Central memory CD8-positive, alpha-beta T cell (primary cell): Measurements from ENCODE around the gene SYTL3.

Experiments
- ATAC-seq: fragments of 150-1000 bp; cut with Tn5 transposase; replicated peaks from 2 replicates; pipeline ENCODE4 v1.10.0; 2022; ENCODE audit warnings: mild to moderate bottlenecking, moderate FRiP score, moderate number of reproducible peaks; ENCODE audit not compliant: poor library complexity, severe bottlenecking; ENCODE audit errors: extremely low read depth
- DNase-seq, 2 donors: peaks; one replicate each; pipeline ENCODE4 v3.0.0; 2021; ENCODE audit warnings: low spot score in 2 of 2
- H3K27ac Mint-ChIP-seq: one replicate; pipeline ENCODE4 v1.8.0; 2022; ENCODE audit warnings: low read depth, mild to moderate bottlenecking, moderate library complexity, mixed read lengths
- H3K27me3 Mint-ChIP-seq: one replicate; pipeline ENCODE4 v1.8.0; 2022; ENCODE audit warnings: mixed read lengths
- H3K36me3 Mint-ChIP-seq: one replicate; pipeline ENCODE4 v1.8.0; 2022; ENCODE audit warnings: mild to moderate bottlenecking, moderate library complexity, mixed read lengths; ENCODE audit not compliant: insufficient read depth
- H3K4me1 Mint-ChIP-seq: one replicate; pipeline ENCODE4 v1.8.0; 2022; ENCODE audit warnings: mixed read lengths
- H3K4me3 Mint-ChIP-seq: one replicate; pipeline ENCODE4 v1.8.0; 2022; ENCODE audit warnings: mild to moderate bottlenecking, moderate library complexity, mixed read lengths
- H3K9me3 Mint-ChIP-seq: one replicate; pipeline ENCODE4 v1.8.0; 2022; ENCODE audit warnings: mixed read lengths

SYTL3 gene

DNA sequence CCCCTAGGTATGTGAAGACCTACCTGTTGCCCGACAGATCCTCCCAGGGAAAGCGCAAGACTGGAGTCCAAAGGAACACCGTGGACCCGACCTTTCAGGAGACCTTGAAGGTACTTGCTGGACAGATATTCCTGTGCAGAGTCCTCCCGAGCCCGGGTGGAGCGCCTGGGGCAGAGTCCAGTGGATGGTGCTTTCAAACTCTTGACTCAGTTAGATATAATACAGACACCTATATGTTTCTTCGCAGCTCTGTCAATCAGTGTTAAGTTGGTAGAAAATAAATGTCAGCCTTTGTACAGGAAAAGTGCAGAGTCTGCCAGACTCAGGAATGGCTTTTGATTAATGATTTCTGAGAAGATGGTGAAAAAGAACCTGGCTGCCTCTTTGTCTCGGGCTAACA, 102.1 kb downstream of the SYTL3 start:
- Mint-ChIP-seq H3K27me3 (no peaks in the 10 kb centered on the region), H3K4me3 (no peak overlapping the region), H3K4me1 (no peaks in the 10 kb centered on the region), H3K27ac (no peak overlapping the region), H3K9me3 (no peaks in the 10 kb centered on the region), H3K36me3 (peaks cover 49% of the 10 kb centered on the region)
- DNase-seq (no peak), ATAC-seq (no peak)

DNA sequence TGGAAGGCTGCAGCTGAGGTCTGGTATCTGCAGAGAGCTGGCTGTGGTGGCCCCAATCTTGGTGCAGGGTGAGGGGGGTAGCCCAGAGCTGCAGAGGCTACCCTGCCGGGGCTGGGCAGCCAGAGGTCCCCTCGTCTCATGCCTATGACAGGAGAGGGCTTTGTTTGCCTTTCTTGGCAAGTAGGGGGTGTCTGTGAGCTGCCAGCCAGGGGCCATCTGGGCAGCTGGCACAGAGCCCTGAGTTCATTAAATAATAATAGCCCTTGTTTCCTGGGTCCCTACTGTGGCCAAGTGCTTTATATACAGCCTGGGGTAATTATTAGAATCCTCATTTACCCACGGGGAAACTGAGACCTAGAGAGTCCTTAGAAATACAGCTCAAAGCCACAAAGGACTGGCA, 102.8 kb downstream of the SYTL3 start:
- Mint-ChIP-seq H3K9me3 (no peaks in the 10 kb centered on the region), H3K27me3 (no peaks in the 10 kb centered on the region), H3K4me1 (no peaks in the 10 kb centered on the region), H3K4me3 (no peak overlapping the region), H3K36me3 (peaks cover 53% of the 10 kb centered on the region), H3K27ac (no peak overlapping the region)
- no peak for ATAC-seq
- no peak for DNase-seq

DNA sequence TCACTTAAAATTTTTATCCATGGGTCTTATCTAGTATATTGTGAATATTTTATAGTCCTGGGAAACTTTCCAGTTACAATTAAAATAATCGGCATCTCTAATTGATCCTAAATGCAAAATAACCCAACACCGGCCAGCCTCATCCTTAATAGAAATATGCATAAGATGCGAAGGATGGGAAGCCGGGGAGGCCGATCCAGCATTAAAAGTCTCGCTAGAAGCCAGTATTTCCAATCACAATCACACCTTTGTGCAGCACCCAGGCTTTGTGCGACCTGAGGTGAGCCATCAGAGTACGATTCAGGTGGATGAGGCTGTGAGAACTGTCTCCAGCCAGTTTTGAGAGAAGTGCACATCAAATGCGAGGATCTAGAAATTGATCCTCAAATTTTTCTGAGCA, 104.0 kb downstream of the SYTL3 start:
- H3K9me3 Mint-ChIP-seq = no peaks in the 10 kb centered on the region
- H3K36me3 Mint-ChIP-seq = peaks cover 57% of the 10 kb centered on the region
- no peak overlapping the region for H3K4me3 Mint-ChIP-seq
- no peaks in the 10 kb centered on the region for H3K27me3 Mint-ChIP-seq
- H3K27ac Mint-ChIP-seq = no peak overlapping the region
- ATAC-seq (no peak), DNase-seq (no peak)
- H3K4me1 Mint-ChIP-seq = peaks cover 3% of the 10 kb centered on the region

DNA sequence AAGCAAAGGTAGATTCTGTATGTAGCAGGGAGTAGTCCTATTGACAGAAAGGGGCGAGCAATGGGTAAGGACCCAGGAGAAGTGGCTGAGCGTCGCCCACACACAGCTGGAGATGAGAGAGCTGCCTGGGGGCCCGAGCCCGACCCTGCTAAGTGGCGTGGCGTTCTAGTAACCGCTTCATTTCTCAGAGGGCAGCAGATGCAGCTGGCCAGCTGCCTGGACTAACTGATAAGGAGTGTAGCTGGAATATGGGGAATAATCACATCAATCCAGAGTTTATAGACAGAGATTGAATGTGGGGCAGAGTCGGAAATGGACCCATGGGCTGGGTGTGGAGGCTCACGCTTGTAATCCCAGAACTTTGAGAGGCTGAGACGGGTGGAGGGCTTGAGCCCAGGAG, 104.9 kb downstream of the SYTL3 start:
- no peak for DNase-seq
- no peaks in the 10 kb centered on the region for H3K27me3 Mint-ChIP-seq
- peak overlapping the region; percentile 83 for H3K27ac Mint-ChIP-seq
- ATAC-seq = no peak
- H3K9me3 Mint-ChIP-seq = no peaks in the 10 kb centered on the region
- H3K4me1 Mint-ChIP-seq = peaks cover 4% of the 10 kb centered on the region
- peaks cover 53% of the 10 kb centered on the region for H3K36me3 Mint-ChIP-seq
- H3K4me3 Mint-ChIP-seq = no peak overlapping the region

DNA sequence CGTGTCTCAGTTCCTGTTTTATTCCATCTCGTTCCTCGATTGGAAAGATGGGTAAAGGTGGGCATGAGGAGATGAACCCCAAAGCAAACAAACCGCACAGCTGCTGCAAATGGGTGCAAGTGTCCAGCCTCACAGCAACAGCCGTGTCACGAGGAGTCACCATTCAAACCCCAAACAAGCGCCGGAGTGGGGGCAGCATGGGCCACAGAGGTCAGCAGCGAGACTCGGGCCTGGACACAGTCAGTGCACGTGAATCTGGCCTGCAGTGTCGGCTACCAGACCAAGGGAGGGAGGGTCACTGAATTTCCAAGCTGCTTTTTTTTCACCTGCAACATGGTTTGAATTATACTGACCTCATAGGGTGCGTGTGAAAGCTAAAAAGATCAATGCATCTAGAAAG, 105.8 kb downstream of the SYTL3 start:
- Mint-ChIP-seq H3K27ac (peak overlapping the region; percentile 83), H3K4me1 (peaks cover 4% of the 10 kb centered on the region)

DNA sequence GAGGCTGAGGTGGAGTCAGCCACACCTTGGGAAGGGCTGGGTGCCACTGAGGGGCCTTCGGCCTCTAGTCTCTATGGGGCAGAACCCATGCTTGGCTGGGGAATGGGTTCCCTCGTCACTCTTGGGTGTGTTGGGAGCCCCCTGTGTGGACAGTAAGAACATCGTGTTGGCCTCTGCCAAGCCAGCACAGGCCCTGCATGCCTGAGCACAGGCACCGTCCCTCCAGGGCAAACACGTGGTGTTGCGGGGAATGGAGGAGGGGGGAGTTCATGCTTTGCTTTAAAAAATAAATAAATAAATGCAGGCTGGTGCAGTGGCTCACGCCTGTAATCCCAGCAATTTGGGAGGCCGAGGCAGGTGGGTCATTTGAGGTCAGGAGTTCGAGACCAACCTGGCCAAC, 106.3 kb downstream of the SYTL3 start:
- Mint-ChIP-seq H3K36me3 (peaks cover 47% of the 10 kb centered on the region), H3K27me3 (no peaks in the 10 kb centered on the region), H3K4me3 (no peak overlapping the region), H3K27ac (no peak overlapping the region), H3K9me3 (no peaks in the 10 kb centered on the region), H3K4me1 (peaks cover 4% of the 10 kb centered on the region)
- ATAC-seq (no peak), DNase-seq (no peak)

More for the DNA sequence above, 105.8 kb downstream of the SYTL3 start:
- Mint-ChIP-seq H3K9me3 (no peaks in the 10 kb centered on the region), H3K27me3 (no peaks in the 10 kb centered on the region), H3K4me3 (no peak overlapping the region), H3K36me3 (peaks cover 48% of the 10 kb centered on the region)
- ATAC-seq = no peak
- DNase-seq = no peak

DNA sequence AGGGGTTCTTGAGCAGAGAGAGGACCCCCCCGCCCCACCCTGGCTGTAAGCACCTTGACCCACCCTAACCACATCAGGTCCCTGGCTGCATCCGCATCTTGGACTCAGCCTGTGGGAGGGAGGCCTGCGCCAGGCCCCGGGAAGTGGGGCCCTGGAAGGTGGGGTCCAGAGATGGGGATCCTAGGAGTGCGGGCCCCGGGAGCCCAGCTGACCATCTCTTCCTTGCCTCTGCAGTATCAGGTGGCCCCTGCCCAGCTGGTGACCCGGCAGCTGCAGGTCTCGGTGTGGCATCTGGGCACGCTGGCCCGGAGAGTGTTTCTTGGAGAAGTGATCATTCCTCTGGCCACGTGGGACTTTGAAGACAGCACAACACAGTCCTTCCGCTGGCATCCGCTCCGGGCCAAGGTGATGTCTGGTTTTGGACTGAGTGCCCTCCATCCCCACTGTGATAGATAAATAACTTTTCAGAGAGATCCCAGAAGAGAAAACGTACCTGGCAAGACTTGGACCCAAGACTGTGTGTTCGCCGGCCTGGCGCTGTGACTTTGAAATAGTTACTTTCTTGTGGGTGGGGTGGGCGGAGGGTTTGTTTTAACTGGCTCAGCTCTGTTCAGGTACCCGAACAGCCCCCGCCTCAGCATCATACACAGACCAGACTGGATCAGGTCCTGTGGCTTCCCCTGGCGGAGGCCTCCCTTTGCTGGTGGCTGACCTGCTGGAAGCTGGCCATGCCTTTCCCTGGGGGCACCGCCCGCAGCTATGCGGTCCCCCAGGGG, 107.3 kb downstream of the SYTL3 start:
- Mint-ChIP-seq H3K36me3 (peaks cover 47% of the 10 kb centered on the region), H3K4me3 (no peak overlapping the region), H3K27ac (peak overlapping the region; percentile 8), H3K27me3 (no peaks in the 10 kb centered on the region), H3K9me3 (no peaks in the 10 kb centered on the region), H3K4me1 (peaks cover 9% of the 10 kb centered on the region)
- DNase-seq (no peak), ATAC-seq (no peak)

DNA sequence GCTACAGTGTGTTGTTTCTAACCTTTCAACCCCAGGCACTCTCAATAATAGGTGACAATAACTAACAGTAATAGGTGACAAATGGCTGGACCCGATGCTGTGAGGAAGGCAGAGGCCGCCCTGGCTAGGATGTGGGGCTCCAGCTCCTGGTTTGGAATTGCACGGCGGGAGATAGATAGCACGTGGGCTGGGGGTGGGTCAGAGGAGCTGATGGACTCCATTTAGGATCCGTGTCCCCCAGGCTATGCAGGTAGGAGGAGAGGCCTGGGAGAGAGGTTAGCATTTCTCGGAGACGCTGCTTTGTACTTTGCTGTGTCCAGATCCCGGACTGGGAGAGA, 107.9 kb downstream of the SYTL3 start:
- ATAC-seq (no peak), DNase-seq (no peak)
- H3K4me1 Mint-ChIP-seq = peaks cover 9% of the 10 kb centered on the region
- no peaks in the 10 kb centered on the region for H3K27me3 Mint-ChIP-seq
- H3K27ac Mint-ChIP-seq = peak overlapping the region; percentile 22
- H3K36me3 Mint-ChIP-seq = peaks cover 48% of the 10 kb centered on the region
- no peaks in the 10 kb centered on the region for H3K9me3 Mint-ChIP-seq
- H3K4me3 Mint-ChIP-seq = no peak overlapping the region

DNA sequence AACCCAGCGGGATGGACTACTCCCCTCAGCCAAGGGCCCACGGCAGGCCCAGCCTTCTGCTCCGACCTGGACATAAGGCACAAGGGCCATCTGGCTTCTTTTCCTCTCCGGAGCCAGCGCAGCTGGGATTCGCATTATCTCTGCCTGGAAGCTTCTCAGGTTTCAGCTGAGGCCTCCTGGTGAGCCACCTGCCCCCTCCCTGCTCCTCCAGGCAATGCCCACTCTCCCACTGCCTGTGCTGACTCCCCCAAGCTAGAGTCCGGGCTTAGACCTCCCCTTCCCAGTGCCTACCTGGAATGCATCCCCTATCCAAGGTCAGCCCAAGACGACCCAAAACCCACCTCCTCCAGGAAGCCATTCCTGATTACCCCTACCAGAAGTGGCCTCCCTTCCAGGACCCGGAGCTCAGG, 108.6 kb downstream of the SYTL3 start:
- Mint-ChIP-seq H3K9me3 (no peaks in the 10 kb centered on the region), H3K27ac (peak overlapping the region; percentile 22), H3K36me3 (peaks cover 49% of the 10 kb centered on the region), H3K4me1 (peaks cover 9% of the 10 kb centered on the region), H3K27me3 (no peaks in the 10 kb centered on the region), H3K4me3 (no peak overlapping the region)
- no peak for DNase-seq
- no peak for ATAC-seq

DNA sequence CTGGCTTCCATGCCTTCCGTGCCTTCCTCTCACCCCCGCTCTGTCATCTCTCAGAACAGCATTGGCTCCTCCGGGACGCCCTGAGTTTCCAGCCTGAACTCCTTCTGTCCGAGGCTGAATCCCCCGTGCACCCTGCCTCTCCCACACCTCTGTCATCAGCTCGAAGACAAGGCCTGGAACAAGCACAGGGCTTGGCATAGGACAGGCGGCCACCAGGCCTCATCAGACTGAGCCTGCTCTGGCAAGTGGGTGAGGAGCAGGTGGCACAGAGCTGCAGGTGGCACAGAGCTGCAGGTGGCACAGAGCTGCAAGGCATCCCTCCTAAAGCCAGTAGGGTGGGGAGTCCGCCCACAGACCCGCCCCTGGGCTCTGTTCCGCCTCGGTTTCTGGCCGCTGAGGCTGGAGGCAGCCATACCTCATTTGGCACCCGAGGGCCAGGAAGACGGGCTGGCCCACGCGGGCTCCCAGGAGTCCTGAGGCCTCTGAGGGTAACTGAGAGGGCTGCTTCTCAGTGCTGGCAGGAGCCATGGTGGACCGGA, 109.2 kb downstream of the SYTL3 start:
- Mint-ChIP-seq H3K27ac (peak overlapping the region; percentile 22), H3K27me3 (no peaks in the 10 kb centered on the region), H3K4me3 (no peak overlapping the region), H3K4me1 (peaks cover 9% of the 10 kb centered on the region), H3K36me3 (peaks cover 50% of the 10 kb centered on the region), H3K9me3 (no peaks in the 10 kb centered on the region)
- ATAC-seq (no peak), DNase-seq (no peak)

DNA sequence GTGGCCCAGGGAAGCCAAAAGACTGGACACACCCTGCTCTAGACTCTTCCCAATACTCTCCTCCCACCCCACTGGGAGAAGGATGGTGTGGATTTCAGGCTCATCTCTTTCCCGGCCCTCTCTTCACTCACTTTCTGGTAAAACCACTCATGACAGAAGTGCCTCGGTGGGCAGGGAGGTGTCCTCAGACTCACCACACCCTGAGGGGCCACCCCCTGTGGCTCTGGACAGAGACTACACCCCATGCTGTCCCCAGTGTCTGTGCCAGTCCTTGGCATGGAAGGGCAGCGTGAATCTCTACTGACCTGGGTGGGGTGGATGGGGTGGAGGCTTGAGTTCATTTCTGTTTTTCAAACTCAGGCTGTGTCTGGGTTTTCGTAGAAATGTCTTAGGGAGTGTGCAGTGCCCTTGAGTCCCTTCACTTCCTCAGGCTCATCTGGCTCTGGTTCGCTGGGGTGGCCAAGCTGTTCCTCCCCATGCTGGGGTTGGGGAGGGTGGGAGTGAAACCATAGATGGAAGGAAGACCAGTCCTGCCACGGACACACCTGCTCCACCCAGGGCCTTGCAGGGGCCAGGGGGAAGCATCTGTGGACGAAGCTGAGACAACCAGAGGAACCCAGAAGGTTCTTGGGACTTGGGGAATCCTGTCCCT, 110.2 kb downstream of the SYTL3 start:
- no peak overlapping the region for H3K4me3 Mint-ChIP-seq
- H3K36me3 Mint-ChIP-seq = peaks cover 53% of the 10 kb centered on the region
- H3K27ac Mint-ChIP-seq = peak overlapping the region; percentile 78
- H3K9me3 Mint-ChIP-seq = no peaks in the 10 kb centered on the region
- no peak for ATAC-seq
- H3K27me3 Mint-ChIP-seq = no peaks in the 10 kb centered on the region
- peaks cover 9% of the 10 kb centered on the region for H3K4me1 Mint-ChIP-seq
- DNase-seq = no peak

DNA sequence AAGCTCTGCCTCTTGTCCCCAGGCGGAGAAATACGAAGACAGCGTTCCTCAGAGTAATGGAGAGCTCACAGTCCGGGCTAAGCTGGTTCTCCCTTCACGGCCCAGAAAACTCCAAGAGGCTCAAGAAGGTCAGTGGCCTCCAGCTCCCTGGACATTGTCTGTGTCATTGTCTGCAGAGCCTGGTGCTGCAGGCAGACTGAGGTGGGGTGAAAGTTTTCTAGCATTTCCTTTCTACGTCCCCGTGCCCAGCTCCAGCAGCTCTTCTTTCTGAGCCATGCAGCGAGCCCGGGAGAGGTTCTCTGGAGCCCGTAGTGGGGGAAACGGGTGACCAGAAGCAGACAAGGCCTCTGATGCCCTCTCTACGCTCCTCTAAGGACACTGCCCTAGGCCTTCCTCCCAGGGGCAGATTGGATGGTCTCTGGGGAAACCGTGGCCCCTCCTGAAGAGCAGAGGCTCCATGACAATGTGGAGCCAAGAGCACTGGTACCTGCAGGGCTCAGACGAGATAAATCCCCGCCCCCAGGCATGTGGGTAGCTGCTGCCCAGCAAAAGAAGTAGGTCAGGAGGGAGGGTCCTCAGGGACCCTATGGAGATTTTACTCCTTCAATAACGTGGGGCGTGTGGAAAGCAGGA, 110.9 kb downstream of the SYTL3 start:
- peaks cover 9% of the 10 kb centered on the region for H3K4me1 Mint-ChIP-seq
- ATAC-seq (no peak), DNase-seq (no peak)
- H3K9me3 Mint-ChIP-seq = no peaks in the 10 kb centered on the region
- no peak overlapping the region for H3K27ac Mint-ChIP-seq
- H3K4me3 Mint-ChIP-seq = no peak overlapping the region
- peaks cover 56% of the 10 kb centered on the region for H3K36me3 Mint-ChIP-seq
- H3K27me3 Mint-ChIP-seq = no peaks in the 10 kb centered on the region

DNA sequence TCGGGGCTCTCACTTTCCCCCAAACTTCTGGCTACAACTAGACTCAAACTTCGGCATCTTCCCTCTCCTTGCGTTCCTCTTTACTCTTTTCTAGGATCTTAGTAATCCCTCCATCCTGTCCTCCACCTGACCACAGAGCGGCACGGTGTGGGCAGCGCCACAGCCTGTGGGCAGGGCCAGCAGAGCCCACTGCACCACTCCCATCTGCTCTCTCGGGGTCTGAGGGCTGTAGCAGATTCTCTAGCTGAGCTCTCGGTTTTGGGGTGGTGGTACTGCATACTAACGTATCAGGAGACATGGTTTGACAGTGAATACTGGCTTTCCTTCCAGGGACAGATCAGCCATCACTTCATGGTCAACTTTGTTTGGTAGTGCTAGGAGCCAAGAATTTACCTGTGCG, 111.9 kb downstream of the SYTL3 start:
- peaks cover 63% of the 10 kb centered on the region for H3K36me3 Mint-ChIP-seq
- ATAC-seq = no peak

More for the DNA sequence above, 111.9 kb downstream of the SYTL3 start:
- no peaks in the 10 kb centered on the region for H3K27me3 Mint-ChIP-seq
- no peaks in the 10 kb centered on the region for H3K9me3 Mint-ChIP-seq
- peaks cover 9% of the 10 kb centered on the region for H3K4me1 Mint-ChIP-seq
- H3K4me3 Mint-ChIP-seq = peak overlapping the region; percentile 15
- no peak for DNase-seq
- H3K27ac Mint-ChIP-seq = peak overlapping the region; percentile 75
